Osteoblast (primary cell): ENCODE results near the gene AGBL5. TPM values are rescaled to one million over a fixed set of nuclear protein-coding genes. Genes with fewer than 3 reads are reported as not detected.

Experiments used
- DNase-seq: peaks from one replicate; pipeline ENCODE4 v3.0.0; 2011; ENCODE audit warnings: low spot score, mixed read lengths; ENCODE audit not compliant: insufficient read length; ENCODE audit errors: missing footprints
- H2AFZ ChIP-seq: 2 replicates; pipeline ENCODE4 v1.6.0; 2011; ENCODE audit warnings: mild to moderate bottlenecking, low read length
- H3K27ac ChIP-seq: 2 replicates; pipeline ENCODE4 v1.5.1; 2011; ENCODE audit warnings: mild to moderate bottlenecking, low read depth, low read length, moderate library complexity
- H3K27me3 ChIP-seq: 2 replicates; pipeline ENCODE4 v1.6.0; 2012; ENCODE audit warnings: mild to moderate bottlenecking, control low read depth, inconsistent platforms, low read length, moderate library complexity; ENCODE audit not compliant: insufficient read depth
- H3K36me3 ChIP-seq: 2 replicates; pipeline ENCODE4 v1.5.1; 2011; ENCODE audit warnings: mild to moderate bottlenecking, low read length, control low read depth, moderate library complexity; ENCODE audit not compliant: insufficient read depth
- H3K4me1 ChIP-seq: 2 replicates; pipeline ENCODE4 v1.5.1; 2011; ENCODE audit warnings: mild to moderate bottlenecking, low read length, control low read depth, moderate library complexity; ENCODE audit not compliant: insufficient read depth
- H3K4me2 ChIP-seq: 2 replicates; pipeline ENCODE4 v1.6.0; 2011; ENCODE audit warnings: mild to moderate bottlenecking, low read length; ENCODE audit not compliant: insufficient read depth
- H3K4me3 ChIP-seq: fragments of 200-600 bp; sonication (generic); 3 replicates; pipeline ENCODE4 v1.5.1; 2012; ENCODE audit warnings: mild to moderate bottlenecking, low read length, inconsistent platforms; ENCODE audit not compliant: insufficient read depth
- H3K79me2 ChIP-seq: 2 replicates; pipeline ENCODE4 v1.6.0; 2012; ENCODE audit warnings: mild to moderate bottlenecking, low read length, control low read depth, inconsistent platforms; ENCODE audit not compliant: insufficient read depth
- H3K9me3 ChIP-seq: 2 replicates; pipeline ENCODE4 v1.5.1; 2011; ENCODE audit warnings: low read depth, low read length, control low read depth
- H4K20me1 ChIP-seq: 2 replicates; pipeline ENCODE4 v1.6.0; 2012; ENCODE audit warnings: mild to moderate bottlenecking, low read length, control low read depth; ENCODE audit not compliant: insufficient read depth
- CTCF ChIP-seq: IDR thresholded peaks from 2 replicates; pipeline ENCODE4 v1.5.1; 2011; ENCODE audit warnings: mild to moderate bottlenecking, low read depth, low read length, moderate library complexity; ENCODE audit errors: extremely low read depth
- total RNA-seq: library from RNA; depleted of rRNA; stranded (reverse); fragments of >200 nt; gene quantifications from 2 replicates; pipeline ENCODE4 v1.2.3, GENCODE V29; 2012

The AGBL5 gene
- total RNA-seq, 1 donor: 24.6 TPM

GRCh38 chr2:27067385-27067784, 15.9 kb downstream of the AGBL5 start:
- peaks cover 35% of the 10 kb centered on the region for H3K4me1 ChIP-seq
- peaks cover 55% of the 10 kb centered on the region for H3K79me2 ChIP-seq
- H3K27ac ChIP-seq: no peak overlapping the region
- H2AFZ ChIP-seq: no peak overlapping the region
- peaks cover 48% of the 10 kb centered on the region for H3K36me3 ChIP-seq
- peaks cover 34% of the 10 kb centered on the region for H4K20me1 ChIP-seq
- no peaks in the 10 kb centered on the region for H3K27me3 ChIP-seq
- no peaks in the 10 kb centered on the region for H3K9me3 ChIP-seq
- H3K4me3 ChIP-seq: no peak overlapping the region
- TF ChIP-seq CTCF: no peak
- no peak overlapping the region for H3K4me2 ChIP-seq
- peak; percentile 70 for DNase-seq

DNA sequence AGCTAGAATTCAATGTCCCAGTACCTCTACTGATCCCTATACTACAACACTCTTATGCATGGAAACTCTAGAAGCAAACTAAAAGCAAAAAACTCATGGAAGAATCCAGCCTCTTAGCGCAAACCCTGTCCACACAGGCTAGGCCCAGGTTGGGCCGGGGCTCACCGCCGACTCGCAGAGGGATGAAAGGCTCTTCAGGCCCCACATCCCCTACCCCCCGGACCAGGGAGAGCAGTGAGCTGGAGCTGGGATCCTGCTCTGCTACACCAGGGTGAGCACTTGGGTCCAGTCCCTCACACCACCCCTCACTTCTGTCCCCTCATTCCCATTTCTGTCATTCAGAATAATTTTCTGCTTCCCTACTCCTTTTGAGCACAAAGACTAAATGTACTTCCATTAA, 18.0 kb downstream of the AGBL5 start:
- Histone ChIP-seq H3K4me2 (peak overlapping the region; percentile 97), H3K79me2 (peaks cover 50% of the 10 kb centered on the region)
- no peak for TF ChIP-seq CTCF

DNA sequence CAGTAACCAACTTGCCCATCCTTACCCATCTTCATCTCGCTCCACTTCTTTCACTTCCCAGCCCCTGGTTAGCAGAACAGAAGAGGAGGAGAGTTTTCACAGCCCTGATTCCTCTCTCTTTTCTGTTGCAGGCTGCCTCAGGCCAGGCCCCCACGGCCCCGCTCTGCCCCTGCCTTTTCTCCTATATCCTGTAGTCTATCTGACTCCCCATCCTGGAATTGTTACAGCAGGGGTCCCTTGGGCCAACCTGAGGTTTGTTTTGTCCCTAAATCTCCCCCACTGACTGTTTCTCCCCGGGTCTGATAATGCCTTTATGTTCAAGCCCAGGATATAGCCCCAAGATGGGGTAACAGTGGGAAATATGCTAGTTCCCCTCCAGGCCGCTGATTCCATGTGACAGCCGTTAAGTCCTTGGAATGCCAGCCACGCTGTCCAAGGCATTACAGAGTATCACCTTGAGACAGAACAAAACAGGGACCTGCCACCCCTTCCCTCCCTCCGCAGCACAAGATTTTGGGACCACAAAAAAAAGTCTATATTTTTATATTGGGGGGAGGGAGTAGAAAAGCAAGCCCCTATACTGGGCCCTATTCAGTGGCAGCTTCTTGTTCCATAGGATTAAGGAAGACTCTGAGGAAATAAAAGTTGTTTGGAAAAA, 18.6 kb downstream of the AGBL5 start:
- peak overlapping the region; percentile 99 for H3K4me3 ChIP-seq
- peak overlapping the region; percentile 90 for H3K27ac ChIP-seq
- TF ChIP-seq CTCF: no peak
- H3K4me2 ChIP-seq: peak overlapping the region; percentile 97
- H4K20me1 ChIP-seq: peaks cover 29% of the 10 kb centered on the region
- peaks cover 38% of the 10 kb centered on the region for H3K36me3 ChIP-seq
- peak; percentile 58 for DNase-seq
- peaks cover 50% of the 10 kb centered on the region for H3K79me2 ChIP-seq
- no peaks in the 10 kb centered on the region for H3K27me3 ChIP-seq
- no peaks in the 10 kb centered on the region for H3K9me3 ChIP-seq
- no peak overlapping the region for H2AFZ ChIP-seq
- H3K4me1 ChIP-seq: peaks cover 52% of the 10 kb centered on the region

More for the DNA sequence above, 18.0 kb downstream of the AGBL5 start:
- Histone ChIP-seq H3K27ac (peak overlapping the region; percentile 11), H4K20me1 (peaks cover 29% of the 10 kb centered on the region), H3K4me1 (peaks cover 46% of the 10 kb centered on the region), H3K4me3 (peak overlapping the region; percentile 99), H3K9me3 (no peaks in the 10 kb centered on the region), H3K36me3 (peaks cover 42% of the 10 kb centered on the region), H2AFZ (no peak overlapping the region), H3K27me3 (no peaks in the 10 kb centered on the region)
- DNase-seq: peak; percentile 79

- peak overlapping the region; percentile 85 for H2AFZ ChIP-seq
- peak overlapping the region; percentile 90 for H3K27ac ChIP-seq
- peak overlapping the region; percentile 99 for H3K4me3 ChIP-seq
- H3K36me3 ChIP-seq: peaks cover 32% of the 10 kb centered on the region
- TF ChIP-seq CTCF: no peak
- DNase-seq: peak; percentile 65
- H3K4me1 ChIP-seq: peaks cover 54% of the 10 kb centered on the region
- no peaks in the 10 kb centered on the region for H3K27me3 ChIP-seq
- peaks cover 29% of the 10 kb centered on the region for H4K20me1 ChIP-seq
- H3K79me2 ChIP-seq: peaks cover 47% of the 10 kb centered on the region
- no peaks in the 10 kb centered on the region for H3K9me3 ChIP-seq
- peak overlapping the region; percentile 97 for H3K4me2 ChIP-seq
Observed at GRCh38 chr2:27070653-27071276, 19.3 kb downstream of the AGBL5 start.
